Skin epidermis (tissue), 12 donors: ENCODE measurements around the gene FSTL3.
"Not testable (repeated sequence)": the region's sequence is repeated elsewhere in the genome, so short reads cannot be mapped to it uniquely, and the experiment has no call there.

ENCODE experiments used
- H3K27ac ChIP-seq, 21 experiments: fragments of 200-600 bp; sonication (generic) in 11 of 21; one replicate each; pipeline ENCODE4 v1.5.0; 2020; ENCODE audit warnings: mild to moderate bottlenecking in 3 of 21, inconsistent platforms in 2 of 21, moderate library complexity in 2 of 21
- H3K4me3 ChIP-seq, 7 experiments: fragments of 200-600 bp; sonication (generic) in 2 of 7; one replicate each; pipeline ENCODE4 v1.5.0; 2020; ENCODE audit warnings: inconsistent platforms in 2 of 7, mild to moderate bottlenecking in 2 of 7, moderate library complexity in 1 of 7

The FSTL3 gene

DNA sequence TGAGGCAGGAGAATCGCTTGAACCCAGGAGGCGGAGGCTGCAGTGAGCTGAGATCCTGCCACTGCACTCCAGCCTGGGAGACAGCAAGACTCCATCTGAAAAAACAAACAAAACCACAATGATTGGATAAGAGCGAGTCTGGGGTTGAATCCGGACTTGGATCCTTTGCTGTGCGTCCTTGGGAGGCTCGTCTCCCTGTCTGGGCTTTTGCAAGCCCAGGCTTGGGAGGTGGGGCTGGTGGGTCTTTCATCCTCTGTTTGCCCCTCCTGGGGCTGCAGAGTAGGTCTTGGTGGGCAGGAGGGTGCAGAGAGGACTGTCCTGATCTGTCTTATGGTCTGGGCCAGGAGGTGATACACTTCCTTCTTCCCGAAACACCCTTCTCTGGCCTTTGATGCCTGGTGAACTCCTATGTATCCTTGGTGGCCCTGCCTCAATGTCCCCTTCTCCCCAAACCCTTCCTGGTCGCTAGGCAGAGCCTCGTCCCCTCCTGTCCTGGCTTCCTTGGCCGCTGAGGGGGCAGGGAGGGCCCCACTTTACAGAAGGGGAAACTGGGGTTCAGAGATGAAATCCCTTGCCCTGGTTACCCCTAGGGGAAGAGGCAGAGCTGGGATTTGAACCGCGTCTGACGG, 49.4 kb downstream of the FSTL3 start:
- Histone ChIP-seq H3K27ac (no peak overlapping the region), H3K4me3 (no peak overlapping the region)

DNA sequence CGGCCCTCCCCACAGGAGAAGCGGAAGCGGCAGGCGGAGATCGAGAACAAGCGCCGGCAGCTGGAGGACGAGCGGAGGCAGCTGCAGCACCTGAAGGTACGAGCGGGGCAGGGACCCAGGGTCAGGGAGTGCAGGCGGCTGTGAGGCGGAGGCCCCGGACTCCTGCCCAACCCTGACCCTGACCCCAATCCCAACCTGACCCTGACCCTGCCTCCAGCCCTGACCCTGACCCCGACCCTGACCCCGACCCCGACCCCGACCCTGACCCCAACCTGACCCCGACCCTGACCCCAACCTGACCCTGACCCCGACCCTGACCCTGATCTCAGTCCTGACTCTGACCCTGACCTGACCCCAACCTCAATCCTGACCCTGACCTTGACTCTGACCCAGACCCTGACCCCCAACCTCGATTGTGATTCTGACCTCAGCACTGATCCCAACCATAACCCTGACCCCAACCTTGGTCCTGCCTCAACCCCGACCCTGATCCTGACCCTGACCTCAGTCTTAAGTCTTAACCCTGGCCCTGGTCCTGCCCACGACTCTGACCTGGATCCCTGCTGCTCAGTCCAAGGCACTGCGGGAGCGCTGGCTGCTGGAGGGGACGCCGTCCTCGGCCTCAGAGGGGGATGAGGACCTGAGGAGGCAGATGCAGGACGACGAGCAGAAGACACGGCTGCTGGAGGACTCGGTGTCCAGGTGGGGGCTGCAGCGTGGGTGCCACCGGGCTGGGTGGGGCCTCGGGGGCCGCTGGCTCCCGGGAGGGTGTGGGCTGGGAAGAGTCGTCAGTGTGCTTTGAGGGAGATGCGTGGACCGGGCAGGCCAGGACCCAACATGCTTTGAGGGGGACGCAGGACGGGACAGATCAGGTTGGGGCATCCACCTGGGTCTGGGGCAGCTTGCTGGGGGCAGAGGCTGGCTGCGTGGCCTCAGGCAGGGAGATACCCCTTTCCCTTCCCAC, 51.1 kb downstream of the FSTL3 start:
- Histone ChIP-seq H3K4me3 (no peak overlapping the region), H3K27ac (peak overlapping the region in 8 of 21 experiments; percentile 7 to 76 (median 58))

DNA sequence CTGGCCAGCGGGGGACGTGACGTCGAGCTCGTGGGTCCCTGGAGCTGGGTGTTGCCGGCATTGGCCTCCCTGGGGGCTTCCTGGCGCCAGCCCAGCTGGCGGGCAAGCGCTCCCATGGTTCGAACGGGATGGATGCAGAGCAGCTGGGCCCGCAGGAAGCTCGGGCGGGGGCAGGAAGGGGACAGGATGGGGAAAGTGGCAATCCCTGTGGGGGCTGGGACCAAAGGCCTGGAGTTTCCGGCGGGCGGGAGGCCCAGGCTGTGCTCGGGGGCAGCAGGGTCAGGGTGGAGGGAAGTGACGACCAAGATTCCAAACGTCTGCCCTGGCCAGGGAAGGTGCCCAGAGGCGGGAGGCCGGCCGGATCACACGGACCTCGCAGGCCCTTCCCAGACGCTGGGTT, 51.8 kb downstream of the FSTL3 start:
- no peak overlapping the region for H3K4me3 ChIP-seq
- H3K27ac ChIP-seq = peak overlapping the region in 7 of 21 experiments; percentile 30 to 76 (median 63)

DNA sequence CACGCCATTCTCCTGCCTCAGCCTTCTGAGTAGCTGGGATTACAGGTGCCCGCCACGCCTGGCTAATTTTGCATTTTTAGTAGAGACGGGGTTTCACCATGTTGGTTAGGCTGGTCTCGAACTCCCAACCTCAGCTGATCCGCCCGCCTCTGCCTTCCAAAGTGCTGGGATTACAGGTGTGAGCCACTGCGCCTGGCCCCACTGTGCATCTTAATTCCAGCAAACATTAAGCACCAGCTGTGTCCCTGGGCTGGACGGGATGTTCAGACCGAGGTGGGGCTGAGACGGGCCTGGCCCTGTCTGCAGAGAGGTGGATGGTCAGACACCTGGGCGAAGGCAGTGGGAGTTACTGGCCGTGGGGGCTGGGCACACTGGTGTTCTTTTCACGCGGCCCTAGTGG, 53.4 kb downstream of the FSTL3 start:
- not testable (repeated sequence) for H3K27ac ChIP-seq, H3K4me3 ChIP-seq

DNA sequence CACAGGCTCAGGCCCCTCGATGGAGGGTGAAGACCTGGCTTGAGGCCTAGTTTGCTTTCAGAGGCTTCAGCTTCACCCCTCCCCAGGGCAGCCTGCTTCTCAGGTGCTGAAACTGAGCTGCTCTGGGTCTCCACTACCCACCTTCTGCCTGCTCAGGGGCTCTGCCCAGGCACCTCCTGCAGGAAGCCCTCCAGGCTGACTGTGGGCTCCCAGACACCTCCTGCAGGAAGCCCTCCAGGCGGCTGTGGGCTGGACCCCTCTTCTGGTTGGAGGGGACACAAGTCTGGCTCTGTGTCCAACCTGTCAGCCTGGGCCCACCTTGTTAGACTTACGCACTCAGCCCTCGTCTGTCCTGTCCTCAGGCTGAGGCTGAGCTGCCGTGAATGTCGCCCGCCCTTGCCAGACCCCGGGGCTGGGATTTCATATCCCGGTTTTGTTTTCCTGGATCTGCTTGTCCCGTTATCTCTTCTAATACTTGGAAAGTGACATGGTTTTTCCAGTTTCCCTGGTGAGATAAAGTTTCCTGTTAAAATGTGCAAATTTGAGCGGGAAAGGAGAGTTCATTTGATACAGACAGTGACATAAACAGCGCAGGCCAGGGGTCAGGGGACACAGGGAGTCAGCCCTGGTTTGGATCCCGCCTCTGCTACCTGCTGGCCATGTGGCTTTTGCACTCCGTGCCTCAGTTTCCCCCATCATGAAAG, 53.9 kb downstream of the FSTL3 start:
- Histone ChIP-seq H3K27ac (no peak overlapping the region), H3K4me3 (no peak overlapping the region)

DNA sequence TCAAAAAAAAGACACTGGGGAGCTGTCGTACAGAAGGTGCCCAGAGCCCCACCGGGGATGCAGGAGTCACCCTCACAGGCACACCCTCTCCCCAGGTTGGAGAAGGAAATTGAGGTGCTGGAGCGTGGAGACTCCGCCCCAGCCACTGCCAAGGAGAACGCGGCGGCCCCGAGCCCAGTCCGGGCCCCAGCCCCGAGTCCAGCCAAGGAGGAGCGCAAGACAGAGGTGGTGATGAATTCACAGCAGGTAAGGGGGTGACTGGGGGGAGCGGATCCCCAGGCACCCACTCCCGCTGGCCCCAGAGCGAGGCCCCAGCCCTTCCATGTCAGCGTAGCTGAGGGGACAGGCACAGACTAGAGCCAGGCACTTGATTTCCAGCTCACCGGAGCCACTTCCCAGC, 54.8 kb downstream of the FSTL3 start:
- H3K4me3 ChIP-seq = no peak overlapping the region
- no peak overlapping the region for H3K27ac ChIP-seq

DNA sequence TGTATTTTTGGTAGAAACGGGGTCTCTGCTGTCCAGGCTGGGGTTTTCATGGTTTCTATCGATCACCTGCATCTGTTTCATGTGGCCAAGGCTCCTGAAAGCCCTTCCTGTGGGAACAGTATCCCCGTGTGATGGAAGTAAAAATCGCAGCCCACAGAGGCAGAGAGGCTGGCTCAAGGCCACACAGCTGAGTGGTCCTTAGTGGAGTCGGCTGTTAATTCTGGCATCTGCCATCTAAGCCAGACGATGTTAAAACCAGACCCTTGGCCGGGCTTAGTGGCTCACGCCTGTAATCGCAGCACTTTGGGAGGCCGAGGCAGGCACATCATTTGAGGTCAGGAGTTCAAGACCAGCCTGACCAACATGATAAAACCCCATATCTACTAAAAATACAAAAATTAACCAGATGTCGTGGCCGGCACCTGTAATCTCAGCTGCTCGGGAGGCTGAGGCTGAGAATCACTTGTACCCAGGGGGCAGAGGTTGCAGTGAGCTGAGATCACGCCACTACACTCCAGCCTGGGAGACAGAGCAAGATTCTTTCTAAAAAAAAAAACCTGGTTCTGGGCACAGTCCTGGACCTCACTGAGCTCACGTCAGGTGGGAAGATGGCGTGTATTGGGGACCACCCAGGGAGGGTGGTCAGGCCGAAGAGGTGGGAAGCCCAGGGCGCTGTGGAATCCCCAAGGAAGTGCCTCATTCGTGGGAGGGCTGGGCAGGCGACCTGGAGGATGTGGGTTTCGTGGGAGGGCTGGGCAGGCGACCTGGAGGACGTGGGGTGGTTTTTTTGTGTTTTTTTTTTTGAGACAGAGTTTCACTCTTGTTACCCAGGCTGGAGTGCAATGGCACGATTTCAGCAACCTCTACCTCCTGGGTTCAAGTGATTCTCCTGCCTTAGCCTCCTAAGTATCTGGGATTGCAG, 56.2 kb downstream of the FSTL3 start:
- H3K27ac ChIP-seq = no peak overlapping the region
- no peak overlapping the region for H3K4me3 ChIP-seq
